ENCODE measurements around the gene RASAL1. TPM values are rescaled to one million over a fixed set of nuclear protein-coding genes. Genes with fewer than 3 reads are reported as not detected.
A peak's percentile ranks its signal among the peaks of the same experiment; 100 is the strongest.

The RASAL1 gene
- total and polyA plus RNA-seq, 8 donors, result 3.0 to 62.0 (median 23.8) TPM

DNA sequence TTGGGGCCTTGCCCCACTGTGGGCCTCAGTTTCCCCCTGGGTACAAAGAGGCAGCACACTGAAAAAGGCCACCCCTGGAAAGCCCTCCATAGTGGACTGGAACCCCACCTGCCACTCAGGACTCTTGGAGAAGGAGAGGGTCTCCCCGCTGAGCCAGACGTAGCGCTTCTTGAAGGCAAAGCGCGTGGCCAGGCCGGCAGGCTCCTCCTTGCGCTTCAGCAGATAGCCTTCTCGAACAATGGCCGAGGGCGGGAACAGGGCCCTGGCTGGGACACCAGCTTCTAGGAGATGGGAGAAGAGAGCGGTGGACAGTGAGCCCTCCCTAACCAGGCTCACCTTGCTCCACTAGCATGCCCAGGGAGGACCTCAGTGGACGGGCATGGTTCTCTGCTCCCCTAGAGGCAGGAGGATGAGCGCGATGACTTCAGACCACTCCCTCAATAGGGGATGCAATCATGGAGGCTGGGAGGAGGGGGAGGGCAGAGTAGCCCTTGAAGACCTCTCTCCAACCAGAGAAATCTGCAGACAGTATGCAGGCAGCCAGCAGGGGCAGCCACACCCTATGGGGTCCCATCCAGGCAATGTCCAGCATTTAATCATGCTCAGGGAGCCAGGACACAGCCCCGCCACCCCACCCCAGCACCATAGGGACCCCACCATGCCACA is 29.8 kb downstream of the RASAL1 start:
- no peak for DNase-seq
- intact Hi-C loops (cut with DNase I; ENCODE audit: low total_unique reads), result no loop called here
- 85 to 93% (median 88%) methylated on average over 14 to 15 of the region's 15 CpGs for WGBS, 5 donors

DNA sequence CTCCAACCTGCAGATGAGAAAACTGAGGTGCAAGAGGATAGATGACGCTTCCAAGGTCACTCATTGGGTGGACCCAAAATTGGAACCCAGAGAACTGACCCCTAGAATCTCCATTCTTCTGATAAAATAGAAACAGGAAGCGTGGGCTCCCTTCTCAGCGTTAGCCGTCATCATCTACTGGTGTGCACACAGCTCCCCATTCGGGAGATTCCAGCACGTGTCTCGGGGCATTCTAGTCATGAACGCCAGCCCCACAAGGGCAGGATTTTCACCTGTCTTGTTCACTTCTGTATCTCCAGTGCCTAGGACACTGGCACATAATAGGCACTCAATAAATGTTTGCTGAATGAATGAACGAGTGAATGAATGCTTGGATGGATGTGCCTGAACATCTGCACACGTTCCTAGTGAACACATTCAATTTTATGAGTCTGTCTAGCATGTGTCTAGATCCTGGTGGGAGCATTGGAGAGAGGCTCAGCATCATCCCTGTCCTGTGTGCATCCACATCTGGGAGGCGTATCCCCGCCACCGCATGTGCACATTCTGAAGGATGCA is 30.5 kb downstream of the RASAL1 start:
- peaks cover 0 to 8% (median 6%) of the 10 kb centered on the region in 4 donors for H3K4me1 ChIP-seq
- no peak for DNase-seq
- H3K9me3 ChIP-seq, result no peaks in the 10 kb centered on the region
- H3K36me3 ChIP-seq, result peaks cover 0 to 13% (median 2%) of the 10 kb centered on the region in 4 donors
- intact Hi-C loops (cut with DNase I; ENCODE audit: low total_unique reads), result no loop called here
- H3K27me3 ChIP-seq, result peaks cover 0 to 47% (median 6%) of the 10 kb centered on the region in 3 donors
- H3K4me3 ChIP-seq, result no peak overlapping the region
- TF ChIP-seq POLR2A (IDR thresholded peaks at IDR 0.05) (no peak), POLR2AphosphoS5 (IDR thresholded peaks at IDR 0.05) (no peak), EP300 (IDR thresholded peaks at IDR 0.05) (no peak)
- TF ChIP-seq, protein P1, sequence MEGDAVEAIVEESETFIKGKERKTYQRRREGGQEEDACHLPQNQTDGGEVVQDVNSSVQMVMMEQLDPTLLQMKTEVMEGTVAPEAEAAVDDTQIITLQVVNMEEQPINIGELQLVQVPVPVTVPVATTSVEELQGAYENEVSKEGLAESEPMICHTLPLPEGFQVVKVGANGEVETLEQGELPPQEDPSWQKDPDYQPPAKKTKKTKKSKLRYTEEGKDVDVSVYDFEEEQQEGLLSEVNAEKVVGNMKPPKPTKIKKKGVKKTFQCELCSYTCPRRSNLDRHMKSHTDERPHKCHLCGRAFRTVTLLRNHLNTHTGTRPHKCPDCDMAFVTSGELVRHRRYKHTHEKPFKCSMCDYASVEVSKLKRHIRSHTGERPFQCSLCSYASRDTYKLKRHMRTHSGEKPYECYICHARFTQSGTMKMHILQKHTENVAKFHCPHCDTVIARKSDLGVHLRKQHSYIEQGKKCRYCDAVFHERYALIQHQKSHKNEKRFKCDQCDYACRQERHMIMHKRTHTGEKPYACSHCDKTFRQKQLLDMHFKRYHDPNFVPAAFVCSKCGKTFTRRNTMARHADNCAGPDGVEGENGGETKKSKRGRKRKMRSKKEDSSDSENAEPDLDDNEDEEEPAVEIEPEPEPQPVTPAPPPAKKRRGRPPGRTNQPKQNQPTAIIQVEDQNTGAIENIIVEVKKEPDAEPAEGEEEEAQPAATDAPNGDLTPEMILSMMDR (IDR thresholded peaks at IDR 0.05), result no peak
- H3K27ac ChIP-seq, result no peak overlapping the region
- WGBS, 5 donors, result 79 to 86% (median 86%) methylated on average over 13 of the region's 13 CpGs

More for the DNA sequence above, 29.8 kb downstream of the RASAL1 start:
- peaks cover 0 to 45% (median 6%) of the 10 kb centered on the region in 3 donors for H3K27me3 ChIP-seq
- H3K4me1 ChIP-seq, result peaks cover 0 to 8% (median 6%) of the 10 kb centered on the region in 4 donors
- H3K27ac ChIP-seq, result no peak overlapping the region
- H3K9me3 ChIP-seq, result no peaks in the 10 kb centered on the region
- TF ChIP-seq POLR2AphosphoS5 (IDR thresholded peaks at IDR 0.05) (no peak), EP300 (IDR thresholded peaks at IDR 0.05) (no peak), POLR2A (IDR thresholded peaks at IDR 0.05) (no peak)
- TF ChIP-seq, protein P1 (IDR thresholded peaks at IDR 0.05), result no peak
- no peak overlapping the region for H3K4me3 ChIP-seq
- H3K36me3 ChIP-seq, result peaks cover 0 to 13% (median 2%) of the 10 kb centered on the region in 4 donors

DNA sequence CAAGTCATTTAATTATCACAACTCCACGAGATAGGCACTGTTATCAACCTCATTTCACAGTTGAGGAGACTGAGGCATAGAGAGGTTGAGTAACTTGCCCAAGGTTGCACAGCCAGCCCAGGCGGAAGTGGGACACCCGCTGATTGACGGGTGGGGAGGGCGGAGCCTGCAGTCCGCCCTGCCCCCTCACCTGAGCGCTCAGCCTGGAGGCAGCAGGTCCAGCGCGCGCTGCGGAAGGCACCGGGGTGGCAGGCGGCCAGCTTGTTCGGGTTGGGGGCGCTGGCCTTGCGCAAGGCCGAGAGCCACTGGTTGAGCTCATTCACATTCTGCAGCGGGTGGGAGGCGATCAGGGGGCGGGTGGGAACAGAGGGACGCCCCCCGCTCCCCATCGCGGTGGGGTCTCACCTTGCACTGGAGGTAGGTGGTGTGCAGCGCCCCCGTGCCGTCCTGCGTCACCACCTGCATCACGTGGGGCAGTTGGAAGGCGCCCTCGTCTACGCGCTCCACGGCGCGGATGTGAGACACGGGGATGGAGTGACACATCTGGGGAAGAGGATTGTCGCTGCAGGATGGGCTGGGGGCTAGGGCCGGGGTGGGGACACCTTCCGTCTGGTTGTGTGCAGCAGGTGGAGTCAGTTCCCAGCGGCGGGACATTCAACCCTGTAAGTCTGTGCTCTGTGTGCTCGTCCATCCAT is 31.7 kb downstream of the RASAL1 start:
- Histone ChIP-seq H3K27ac (no peak overlapping the region), H3K9me3 (no peaks in the 10 kb centered on the region), H3K27me3 (peaks cover 0 to 51% (median 6%) of the 10 kb centered on the region in 3 donors), H3K36me3 (peaks cover 0 to 13% (median 2%) of the 10 kb centered on the region in 4 donors), H3K4me3 (peak overlapping the region; percentile 19 to 23 (median 21)), H3K4me1 (peaks cover 0 to 9% (median 7%) of the 10 kb centered on the region in 4 donors)
- 8 to 22% (median 15%) methylated on average over 27 to 43 of the region's 43 CpGs for WGBS, 5 donors
- DNase-seq, result peak; percentile 36 to 82
- intact Hi-C loops (cut with DNase I; ENCODE audit: low total_unique reads), result no loop called here
- TF ChIP-seq EP300 (IDR thresholded peaks at IDR 0.05) (no peak), POLR2A (IDR thresholded peaks at IDR 0.05) (no peak), POLR2AphosphoS5 (IDR thresholded peaks at IDR 0.05) (no peak)
- TF ChIP-seq, protein P1 (IDR thresholded peaks at IDR 0.05), result no peak

DNA sequence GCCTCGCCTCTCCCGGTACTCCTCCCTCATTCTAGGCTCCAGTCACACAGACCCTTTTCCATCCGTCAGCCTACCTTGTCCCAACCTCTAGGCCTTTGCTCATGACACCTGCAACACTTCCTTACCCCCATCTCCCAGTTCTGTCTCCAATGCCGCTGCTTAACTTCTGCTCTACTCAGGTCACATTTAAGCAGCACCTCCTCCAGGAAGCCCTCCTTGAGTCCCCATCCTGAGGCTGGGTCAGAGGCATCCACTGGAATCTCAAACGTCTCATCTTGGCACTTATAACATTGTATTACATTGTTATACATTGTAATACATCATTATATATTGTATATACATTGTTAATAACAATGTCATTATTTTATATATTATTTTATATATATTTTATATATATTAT is 32.8 kb downstream of the RASAL1 start:
- H3K36me3 ChIP-seq, result peaks cover 0 to 8% (median 2%) of the 10 kb centered on the region in 4 donors
- intact Hi-C loops (cut with DNase I; ENCODE audit: low total_unique reads), result no loop called here
- no peak for DNase-seq
- H3K4me1 ChIP-seq, result peaks cover 0 to 19% (median 16%) of the 10 kb centered on the region in 4 donors
- no peak overlapping the region for H3K4me3 ChIP-seq
- TF ChIP-seq POLR2A (IDR thresholded peaks at IDR 0.05), result no peak
- TF ChIP-seq, protein P1 (IDR thresholded peaks at IDR 0.05), result no peak
- no peak for TF ChIP-seq POLR2AphosphoS5 (IDR thresholded peaks at IDR 0.05)
- 85 to 89% (median 85%) methylated on average over 5 of the region's 5 CpGs for WGBS, 5 donors
- H3K27ac ChIP-seq, result no peak overlapping the region
- H3K9me3 ChIP-seq, result no peaks in the 10 kb centered on the region
- H3K27me3 ChIP-seq, result peaks cover 0 to 51% (median 6%) of the 10 kb centered on the region in 3 donors

All from stomach (tissue), 9 donors.